Cardiac fibroblast (primary cell): ENCODE measurements around the gene RBMS3.

Experiments used
- DNase-seq, 2 donors: peaks; one replicate each; pipeline versions ENCODE4 v3.0.0 to v3.0.0-alpha.2; 2010; ENCODE audit warnings: low read depth in 2 of 2
- H3K4me3 ChIP-seq, 2 donors: replicated peaks in 1 of 2; 1 replicate in 1 of 2; 2 replicates in 1 of 2; pipeline ENCODE4 v1.5.1; 2011; ENCODE audit warnings: low read depth in 2 of 2, low read length in 2 of 2, mild to moderate bottlenecking in 2 of 2, moderate library complexity in 1 of 2
- TF ChIP-seq, protein P1 (sequence below): IDR thresholded peaks from one replicate; pipeline ENCODE4 v1.5.1; 2011; ENCODE audit warnings: low read depth, mild to moderate bottlenecking, low read length, inconsistent platforms

Gene RBMS3

GRCh38 chr3:29312960-29313452 lies 32.1 kb downstream of the RBMS3 start:
- H3K4me3 ChIP-seq, result no peak overlapping the region
- TF ChIP-seq, protein P1, sequence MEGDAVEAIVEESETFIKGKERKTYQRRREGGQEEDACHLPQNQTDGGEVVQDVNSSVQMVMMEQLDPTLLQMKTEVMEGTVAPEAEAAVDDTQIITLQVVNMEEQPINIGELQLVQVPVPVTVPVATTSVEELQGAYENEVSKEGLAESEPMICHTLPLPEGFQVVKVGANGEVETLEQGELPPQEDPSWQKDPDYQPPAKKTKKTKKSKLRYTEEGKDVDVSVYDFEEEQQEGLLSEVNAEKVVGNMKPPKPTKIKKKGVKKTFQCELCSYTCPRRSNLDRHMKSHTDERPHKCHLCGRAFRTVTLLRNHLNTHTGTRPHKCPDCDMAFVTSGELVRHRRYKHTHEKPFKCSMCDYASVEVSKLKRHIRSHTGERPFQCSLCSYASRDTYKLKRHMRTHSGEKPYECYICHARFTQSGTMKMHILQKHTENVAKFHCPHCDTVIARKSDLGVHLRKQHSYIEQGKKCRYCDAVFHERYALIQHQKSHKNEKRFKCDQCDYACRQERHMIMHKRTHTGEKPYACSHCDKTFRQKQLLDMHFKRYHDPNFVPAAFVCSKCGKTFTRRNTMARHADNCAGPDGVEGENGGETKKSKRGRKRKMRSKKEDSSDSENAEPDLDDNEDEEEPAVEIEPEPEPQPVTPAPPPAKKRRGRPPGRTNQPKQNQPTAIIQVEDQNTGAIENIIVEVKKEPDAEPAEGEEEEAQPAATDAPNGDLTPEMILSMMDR, result no peak
- peak in 1 of 2 donors; percentile 56 for DNase-seq

DNA sequence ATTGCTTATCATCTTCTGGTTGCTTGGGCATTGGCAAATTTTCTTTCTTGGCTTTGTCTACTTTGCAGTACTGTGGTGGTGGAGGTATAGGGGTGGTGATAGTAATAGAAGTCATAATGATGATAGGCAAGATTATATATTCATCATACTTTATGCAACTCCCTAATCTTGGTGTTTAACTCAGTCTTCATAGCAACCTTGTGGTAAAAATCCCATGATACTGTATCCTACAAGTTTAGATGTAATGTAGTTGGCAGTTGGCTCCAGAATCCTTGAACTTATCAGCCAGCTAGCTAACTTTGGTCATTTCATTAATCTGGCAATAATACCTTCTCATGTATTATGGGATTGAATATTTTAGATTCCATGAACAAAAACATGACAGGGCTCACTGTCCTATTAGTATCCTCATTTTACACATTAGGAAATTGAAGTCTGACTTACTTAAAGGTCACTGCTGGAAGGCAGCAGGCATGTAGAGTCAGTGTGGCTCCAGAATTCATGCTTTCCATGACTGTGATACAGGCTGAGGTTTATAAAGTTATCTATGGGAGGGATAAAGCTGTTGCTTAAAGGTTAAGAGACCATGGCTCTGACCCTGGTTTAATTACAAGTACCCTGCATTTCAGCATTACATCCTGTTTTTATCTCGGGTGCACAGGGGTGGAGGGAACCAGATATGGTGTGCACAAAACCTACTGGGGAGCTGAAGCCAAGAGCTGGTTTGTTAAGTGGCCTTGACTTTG lies 33.3 kb downstream of the RBMS3 start:
- no peak overlapping the region for H3K4me3 ChIP-seq
- peak in 1 of 2 donors; percentile 51 for DNase-seq
- TF ChIP-seq, protein P1, result no peak

DNA sequence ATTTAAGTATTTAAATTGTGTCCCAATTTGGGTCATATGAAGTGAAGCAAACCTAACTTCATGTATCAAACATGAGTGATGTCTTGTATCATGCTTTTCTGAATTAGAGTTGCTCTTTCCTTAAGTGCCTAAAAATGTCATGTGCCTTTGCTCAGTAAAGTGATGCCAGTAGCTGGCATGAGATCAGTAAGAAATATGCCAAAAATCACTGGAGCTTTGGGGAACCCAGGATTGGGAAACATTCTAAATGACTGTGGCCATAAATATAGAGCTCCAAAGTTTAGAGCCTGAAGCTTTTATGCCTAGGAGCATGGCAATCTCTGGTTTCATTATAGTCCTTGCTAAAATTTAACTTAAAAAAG lies 33.8 kb downstream of the RBMS3 start:
- peak in 1 of 2 donors; percentile 49 for DNase-seq
- no peak overlapping the region for H3K4me3 ChIP-seq
- TF ChIP-seq, protein P1, result no peak

- H3K4me3 ChIP-seq, result no peak overlapping the region
- TF ChIP-seq, protein P1, result no peak
- DNase-seq, result no peak
These were observed 36.8 kb downstream of the RBMS3 start for GRCh38 chr3:29317659-29318173.

GRCh38 chr3:29318251-29318650 lies 37.4 kb downstream of the RBMS3 start:
- H3K4me3 ChIP-seq, result no peak overlapping the region
- no peak for DNase-seq

DNA sequence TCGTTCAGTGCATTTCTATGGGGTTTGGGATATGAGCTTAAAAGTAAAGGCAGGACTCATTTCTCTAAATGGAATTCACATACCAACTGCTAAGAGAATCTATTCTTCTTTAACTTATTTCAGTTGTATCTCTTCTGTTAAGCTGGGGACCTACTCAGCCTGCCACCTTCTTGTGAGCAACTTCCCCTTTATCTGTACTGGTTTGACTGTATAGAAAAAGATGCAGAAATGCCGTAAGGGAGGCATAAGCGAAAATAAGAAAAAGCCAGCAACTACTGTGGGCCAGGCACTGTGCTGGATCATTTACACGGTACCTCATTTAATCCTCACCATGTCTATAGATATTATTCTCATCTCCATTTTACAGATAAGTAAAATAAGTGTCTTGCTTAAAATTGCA lies 38.4 kb downstream of the RBMS3 start:
- no peak for DNase-seq
- no peak overlapping the region for H3K4me3 ChIP-seq
- TF ChIP-seq, protein P1, result no peak

More at GRCh38 chr3:29318251-29318650, 37.4 kb downstream of the RBMS3 start:
- TF ChIP-seq, protein P1, result no peak
